Measurements from ENCODE around the gene PEPD. TPM values are rescaled to one million over a fixed set of nuclear protein-coding genes. Genes with fewer than 3 reads are reported as not detected.

Gene PEPD
- total and polyA plus RNA-seq, 10 of the 15 experiments (the other 5 are each of a cell fraction or from before 2014, with no cell fraction given): 1.4 to 52.0 (median 20.2) TPM

- TF ChIP-seq RCOR1 (conservative IDR thresholded peaks at IDR 0.05; ENCODE audit: low read depth, low read length) (no peak), EP300 (IDR thresholded peaks at IDR 0.05; ENCODE audit: borderline replicate concordance in 1 of 2, control insufficient read depth in 1 of 2, low read depth in 2 of 2, low read length in 2 of 2) (no peak), POU2F2 (IDR thresholded peaks at IDR 0.05; ENCODE audit: borderline replicate concordance, low read depth, low read length) (no peak), MEF2B (IDR thresholded peaks at IDR 0.05; ENCODE audit: partially characterized antibody, poor library complexity, severe bottlenecking) (no peak), SKIL (IDR thresholded peaks at IDR 0.05; ENCODE audit: low read depth, poor library complexity, severe bottlenecking) (no peak), E2F8 (IDR thresholded peaks at IDR 0.05; ENCODE audit: low read depth, partially characterized antibody) (no peak)
Observed at GRCh38 chr19:33558151-33558550, 36.6 kb upstream of the PEPD start (continued).

GRCh38 chr19:33557720-33558119, 36.1 kb upstream of the PEPD start:
- no peaks in the 10 kb centered on the region for H3K4me1 ChIP-seq (ENCODE audit: control insufficient read depth, insufficient read depth, low read length)
- CTCF ChIA-PET: no interaction called here
- BruUV-seq (replicated peaks): no TSS peak
- H2AFZ ChIP-seq (ENCODE audit: control insufficient read depth, low read depth, low read length): no peak overlapping the region
- no peaks in the 10 kb centered on the region for H3K36me3 ChIP-seq (ENCODE audit: control insufficient read depth in 2 of 2, insufficient read depth in 2 of 2, low read length in 1 of 2)
- DNase-seq (ENCODE audit: low read depth, low spot score) (no peak), FAIRE-seq (no peak), ATAC-seq (no peak)
- no peak overlapping the region for H3K4me3 ChIP-seq
- no peaks in the 10 kb centered on the region for H3K79me2 ChIP-seq (ENCODE audit: control insufficient read depth, insufficient read depth, low read length)
- no peak overlapping the region for H3K9ac ChIP-seq (ENCODE audit: control insufficient read depth, insufficient read depth, low read length)
- RAD21 ChIA-PET (ENCODE audit: unreplicated experiment): no interaction called here
- H3K9me3 ChIP-seq (replicated peaks; ENCODE audit: control insufficient read depth, insufficient read depth, low read length): no peaks in the 10 kb centered on the region
- no peaks in the 10 kb centered on the region for H4K20me1 ChIP-seq (ENCODE audit: control insufficient read depth, insufficient read depth)
- intact Hi-C loops (cut with micrococcal nuclease; ENCODE audit: unreplicated experiment) (no loop called here), in situ Hi-C loops (cut with MboI) (no loop called here)
- no peak overlapping the region for H3K27ac ChIP-seq (ENCODE audit: control insufficient read depth, insufficient read depth)
- POLR2A ChIA-PET: no interaction called here
- H3K4me2 ChIP-seq (ENCODE audit: control insufficient read depth, insufficient read depth): no peak overlapping the region
- SMC1A ChIA-PET (ENCODE audit: uncharacterized antibody, unreplicated experiment): no interaction called here
- no peaks in the 10 kb centered on the region for H3K27me3 ChIP-seq (replicated peaks in 1 of 2; ENCODE audit: control insufficient read depth in 2 of 2, insufficient read depth in 2 of 2, low read length in 1 of 2)
- 38% methylated on average over 13 of the region's 13 CpGs for WGBS (ENCODE audit: insufficient coverage, insufficient replicate concordance, low lambda C conversion rate, missing lambda C conversion rate)
- TF ChIP-seq SREBF1 (IDR thresholded peaks at IDR 0.05; ENCODE audit: low read length) (no peak), POLR2A (IDR thresholded peaks at IDR 0.05; ENCODE audit: low read depth, low read length) (no peak), E4F1 (IDR thresholded peaks at IDR 0.05; ENCODE audit: borderline replicate concordance, partially characterized antibody) (no peak), RFX5 (IDR thresholded peaks at IDR 0.05; ENCODE audit: low read depth, low read length) (no peak), MEF2A (IDR thresholded peaks at IDR 0.05; ENCODE audit: insufficient read depth, low read depth, low read length) (no peak)
